HEK293T (cell line): ENCODE data around the gene TRPM2.

ENCODE experiments used
- CTCF ChIA-PET: fragments of 350-600 bp; formaldehyde crosslinking; extraction: SDS; loops from one replicate; lab custom pipeline; 2021; ENCODE audit warnings: antibody characterized with exemption, inconsistent platforms; lab: Yijun Ruan, JAX
- POLR2A ChIA-PET: fragments of 350-600 bp; formaldehyde crosslinking; extraction: SDS; loops from one replicate; lab custom pipeline; 2020; ENCODE audit warnings: antibody characterized with exemption, inconsistent platforms; lab: Yijun Ruan, JAX
- DNase-seq: peaks from one replicate; pipeline ENCODE4 v3.0.0; 2012; ENCODE audit warnings: mixed read lengths; ENCODE audit errors: extremely low spot score
- ARNT ChIP-seq: fragments of 450-650 bp; IDR thresholded peaks from 2 replicates; pipeline ENCODE4 v1.6.1; 2017; ENCODE audit warnings: mild to moderate bottlenecking
- BHLHE40 ChIP-seq: fragments of 450-650 bp; IDR thresholded peaks from 2 replicates; pipeline ENCODE4 v1.6.1; 2016; ENCODE audit warnings: mild to moderate bottlenecking, moderate library complexity, borderline replicate concordance
- CTBP1 ChIP-seq: fragments of 450-650 bp; IDR thresholded peaks from 2 replicates; pipeline ENCODE4 v1.6.1; 2016; ENCODE audit warnings: borderline replicate concordance
- ELF4 ChIP-seq: fragments of 450-650 bp; IDR thresholded peaks from 2 replicates; pipeline ENCODE4 v1.6.1; 2017; ENCODE audit warnings: antibody characterized with exemption
- FOXA1 ChIP-seq: fragments of 450-650 bp; IDR thresholded peaks from 2 replicates; pipeline ENCODE4 v1.6.1; 2016; ENCODE audit warnings: mild to moderate bottlenecking
- FOXK2 ChIP-seq: fragments of 450-650 bp; IDR thresholded peaks from 2 replicates; pipeline ENCODE4 v1.6.1; 2016; ENCODE audit warnings: mild to moderate bottlenecking
- FOXM1 ChIP-seq: fragments of 450-650 bp; IDR thresholded peaks from 2 replicates; pipeline ENCODE4 v1.6.1; 2017; ENCODE audit warnings: mild to moderate bottlenecking, borderline replicate concordance
- HDGF ChIP-seq: fragments of 450-650 bp; IDR thresholded peaks from 2 replicates; pipeline ENCODE4 v1.6.1; 2017; ENCODE audit warnings: antibody characterized with exemption, borderline replicate concordance
- L3MBTL2 ChIP-seq: fragments of 450-650 bp; conservative IDR thresholded peaks from 2 replicates; pipeline ENCODE4 v1.6.1; 2016; ENCODE audit warnings: mild to moderate bottlenecking
- LEF1 ChIP-seq: fragments of 450-650 bp; IDR thresholded peaks from 2 replicates; pipeline ENCODE4 v1.6.1; 2017; ENCODE audit warnings: mild to moderate bottlenecking, borderline replicate concordance
- NFRKB ChIP-seq: fragments of 450-650 bp; IDR thresholded peaks from 2 replicates; pipeline ENCODE4 v1.6.1; 2016; ENCODE audit warnings: mild to moderate bottlenecking, moderate library complexity
- SP1 ChIP-seq: fragments of 450-650 bp; IDR thresholded peaks from 2 replicates; pipeline ENCODE4 v1.6.1; 2017
- SUZ12 ChIP-seq: fragments of 450-650 bp; IDR thresholded peaks from 2 replicates; pipeline ENCODE4 v1.6.1; 2016; ENCODE audit warnings: mild to moderate bottlenecking
- TARDBP ChIP-seq: fragments of 450-650 bp; IDR thresholded peaks from 2 replicates; pipeline ENCODE4 v1.6.1; 2016
- ZNF384 ChIP-seq: fragments of 450-650 bp; IDR thresholded peaks from 2 replicates; pipeline ENCODE4 v1.6.1; 2016
- TF ChIP-seq, protein P1 (sequence below): fragments of 450-650 bp; IDR thresholded peaks from 2 replicates; pipeline ENCODE4 v1.6.1; 2016

The TRPM2 gene

DNA sequence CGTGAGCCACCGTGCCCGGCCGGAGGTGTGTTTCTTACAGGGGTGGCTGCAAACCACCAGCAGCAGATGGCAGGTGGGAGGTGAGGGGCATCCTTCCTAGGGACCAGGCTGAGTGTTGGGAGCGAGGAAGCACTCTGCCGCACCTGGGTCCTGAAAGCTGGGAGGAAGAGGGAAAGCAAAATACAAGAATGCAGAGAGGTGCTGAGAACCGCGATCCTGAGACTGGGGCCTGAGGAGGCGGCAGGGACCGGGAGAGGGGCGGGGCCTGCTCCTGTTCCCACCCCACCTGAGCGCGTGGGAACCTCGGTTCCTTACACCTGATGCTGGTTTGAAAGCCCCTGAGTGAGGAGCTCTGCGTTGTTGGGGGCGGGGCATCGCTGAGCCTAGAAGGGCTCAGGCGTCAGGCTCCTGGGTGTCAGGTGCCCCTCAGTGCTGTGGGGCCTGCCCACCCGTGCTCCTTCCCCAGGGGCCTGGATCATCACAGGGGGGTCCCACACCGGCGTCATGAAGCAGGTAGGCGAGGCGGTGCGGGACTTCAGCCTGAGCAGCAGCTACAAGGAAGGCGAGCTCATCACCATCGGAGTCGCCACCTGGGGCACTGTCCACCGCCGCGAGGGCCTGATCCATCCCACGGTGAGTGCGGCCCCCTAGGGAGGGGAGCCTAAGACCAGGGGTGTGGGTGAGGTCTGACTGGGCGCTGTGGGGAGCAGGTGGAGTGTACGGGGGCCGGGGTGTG lies 15.5 kb downstream of the TRPM2 start:
- ChIA-PET POLR2A (no interaction called here), CTCF (no interaction called here)
- DNase-seq = no peak
- TF ChIP-seq ARNT (no peak), L3MBTL2 (no peak), SP1 (no peak), CTBP1 (no peak), ZNF384 (no peak), ELF4 (no peak), NFRKB (no peak), FOXM1 (no peak), SUZ12 (no peak), BHLHE40 (no peak), HDGF (no peak)

DNA sequence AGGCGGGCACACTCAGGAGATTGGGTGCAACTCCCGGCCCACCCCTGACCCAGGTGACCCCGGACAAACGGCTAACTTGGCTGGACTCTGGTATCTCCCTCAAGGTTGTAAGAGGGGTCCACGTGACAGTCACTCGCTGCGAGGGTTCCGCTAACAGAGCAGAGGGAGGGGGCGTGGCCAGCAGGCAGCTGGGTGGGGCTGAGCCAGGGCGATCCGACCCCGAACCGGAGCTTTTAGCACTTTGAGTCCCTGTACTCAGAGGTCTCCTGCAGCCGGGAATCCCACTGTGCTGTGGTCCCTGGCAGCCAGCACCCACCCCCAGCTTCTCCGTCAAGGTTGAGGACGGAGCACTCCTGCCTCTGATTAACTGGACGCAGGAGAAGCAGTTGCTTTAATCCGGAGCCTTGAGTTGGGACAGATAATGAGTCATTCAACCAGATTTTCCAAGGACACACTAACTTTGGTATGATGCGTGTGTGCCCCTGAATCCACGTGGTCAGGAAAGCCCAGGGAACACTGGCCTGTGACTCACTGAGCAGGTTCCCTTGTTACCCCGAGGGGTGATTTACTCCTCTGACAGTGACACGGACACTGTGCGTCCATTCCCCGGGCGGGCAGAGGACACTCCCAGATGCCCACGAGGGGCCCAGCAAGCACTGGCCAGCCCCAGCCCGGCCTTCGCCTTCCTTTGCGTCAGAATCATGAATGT lies 16.8 kb downstream of the TRPM2 start:
- DNase-seq = peak; percentile 70
- TF ChIP-seq TARDBP = no peak
- TF ChIP-seq, protein P1, sequence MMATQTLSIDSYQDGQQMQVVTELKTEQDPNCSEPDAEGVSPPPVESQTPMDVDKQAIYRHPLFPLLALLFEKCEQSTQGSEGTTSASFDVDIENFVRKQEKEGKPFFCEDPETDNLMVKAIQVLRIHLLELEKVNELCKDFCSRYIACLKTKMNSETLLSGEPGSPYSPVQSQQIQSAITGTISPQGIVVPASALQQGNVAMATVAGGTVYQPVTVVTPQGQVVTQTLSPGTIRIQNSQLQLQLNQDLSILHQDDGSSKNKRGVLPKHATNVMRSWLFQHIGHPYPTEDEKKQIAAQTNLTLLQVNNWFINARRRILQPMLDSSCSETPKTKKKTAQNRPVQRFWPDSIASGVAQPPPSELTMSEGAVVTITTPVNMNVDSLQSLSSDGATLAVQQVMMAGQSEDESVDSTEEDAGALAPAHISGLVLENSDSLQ = no peak
- TF ChIP-seq CTBP1 = no peak
- no peak for TF ChIP-seq ARNT
- no peak for TF ChIP-seq NFRKB
- TF ChIP-seq SP1 = no peak
- TF ChIP-seq LEF1 = no peak
- TF ChIP-seq SUZ12 = no peak
- no peak for TF ChIP-seq FOXA1
- TF ChIP-seq ELF4 = no peak
- no peak for TF ChIP-seq ZNF384
- no peak for TF ChIP-seq FOXM1
- no peak for TF ChIP-seq L3MBTL2
- no peak for TF ChIP-seq BHLHE40
- CTCF ChIA-PET = no interaction called here
- POLR2A ChIA-PET = interaction anchor here (1.0 kb wide), 1 partner anchor 32 kb away, joined by 6 read pairs; no protein-coding TSS in a partner anchor

DNA sequence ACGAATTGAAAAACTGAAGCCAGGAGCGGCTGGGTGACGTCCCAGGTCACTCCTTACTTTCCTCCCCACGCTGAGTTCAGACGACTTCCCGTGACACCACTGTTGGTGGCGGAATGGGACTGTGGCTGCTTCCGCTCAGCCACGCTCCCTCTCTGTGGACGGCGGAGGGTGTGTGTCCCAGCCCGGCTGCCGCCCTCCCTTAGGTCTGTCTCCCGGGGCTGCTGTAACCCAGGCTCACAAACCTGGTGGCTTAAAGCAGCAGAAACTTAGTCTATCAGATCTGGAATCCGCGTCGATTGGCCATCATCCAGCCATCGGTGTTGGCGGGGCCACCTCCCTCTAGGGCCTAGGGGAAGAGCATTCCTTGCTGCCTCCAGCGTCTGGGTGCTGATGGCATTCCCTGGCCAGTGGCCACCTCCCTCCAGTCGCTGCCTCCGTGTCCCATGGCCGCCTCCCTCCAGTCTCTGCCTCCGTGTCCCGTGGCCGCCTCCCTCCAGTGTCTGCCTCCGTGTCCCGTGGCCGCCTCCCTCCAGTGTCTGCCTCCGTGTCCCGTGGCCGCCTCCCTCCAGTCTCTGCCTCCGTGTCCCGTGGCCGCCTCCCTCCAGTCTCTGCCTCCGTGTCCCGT lies 17.5 kb downstream of the TRPM2 start:
- no peak for TF ChIP-seq ARNT
- no peak for TF ChIP-seq ELF4
- no peak for TF ChIP-seq NFRKB
- TF ChIP-seq FOXA1 = no peak
- no peak for TF ChIP-seq FOXK2
- TF ChIP-seq ZNF384 = no peak
- no peak for TF ChIP-seq BHLHE40
- TF ChIP-seq CTBP1 = no peak
- TF ChIP-seq FOXM1 = no peak
- no peak for TF ChIP-seq HDGF
- no peak for TF ChIP-seq SUZ12
- no peak for TF ChIP-seq L3MBTL2
- TF ChIP-seq, protein P1 = no peak
- TF ChIP-seq TARDBP = no peak
- no peak for TF ChIP-seq SP1
- TF ChIP-seq LEF1 = no peak
- DNase-seq = no peak
- CTCF ChIA-PET = no interaction called here
- POLR2A ChIA-PET = no interaction called here

DNA sequence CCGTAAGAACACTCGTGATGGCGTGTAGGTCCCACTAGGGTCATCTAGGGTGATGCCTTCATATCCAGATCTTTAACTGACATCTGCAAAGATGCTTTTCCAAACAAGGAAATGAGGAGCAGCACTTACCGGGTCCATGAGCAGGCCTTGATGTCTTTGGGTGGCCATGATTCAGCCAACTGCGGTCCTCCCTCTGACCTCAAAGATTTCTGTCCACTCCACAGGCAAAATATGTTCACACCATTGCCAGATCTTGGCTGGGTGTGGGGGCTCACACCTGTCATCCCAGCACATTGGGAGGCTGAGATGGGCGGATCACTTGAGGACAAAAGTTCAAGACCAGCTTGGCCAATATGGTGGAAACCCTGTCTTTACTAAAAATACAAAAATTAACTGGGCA lies 18.2 kb downstream of the TRPM2 start:
- CTCF ChIA-PET = no interaction called here
- no peak for TF ChIP-seq FOXK2
- TF ChIP-seq CTBP1 = no peak
- POLR2A ChIA-PET = no interaction called here
- DNase-seq = no peak

DNA sequence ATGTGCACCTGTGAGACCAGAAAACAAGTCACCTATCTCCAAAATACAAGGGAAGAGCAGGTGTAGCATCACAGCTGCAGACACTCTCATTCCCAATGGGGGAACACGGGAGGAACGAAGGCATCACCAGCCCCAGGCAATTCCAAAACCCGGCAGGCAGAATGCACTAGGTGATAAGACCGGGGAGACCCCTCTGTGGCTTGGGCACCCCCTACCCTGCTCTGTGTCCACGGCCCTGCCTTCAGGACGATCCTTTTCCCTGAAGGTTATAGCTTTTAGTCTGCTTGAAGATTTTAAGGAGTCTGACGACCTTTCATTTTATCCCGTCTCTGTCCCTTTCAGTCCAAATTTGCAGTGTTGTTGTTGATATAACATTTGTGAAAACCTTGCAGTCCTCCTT lies 19.2 kb downstream of the TRPM2 start:
- CTCF ChIA-PET = no interaction called here
- DNase-seq = no peak
- POLR2A ChIA-PET = no interaction called here
- no peak for TF ChIP-seq SP1
- no peak for TF ChIP-seq FOXA1
- no peak for TF ChIP-seq FOXM1
- no peak for TF ChIP-seq HDGF
- no peak for TF ChIP-seq NFRKB
- TF ChIP-seq L3MBTL2 = no peak
- no peak for TF ChIP-seq ELF4
- TF ChIP-seq TARDBP = no peak
- TF ChIP-seq BHLHE40 = no peak
- TF ChIP-seq LEF1 = no peak
- TF ChIP-seq ARNT = no peak
- no peak for TF ChIP-seq SUZ12
- TF ChIP-seq CTBP1 = no peak
- TF ChIP-seq ZNF384 = no peak
- no peak for TF ChIP-seq FOXK2
- TF ChIP-seq, protein P1 = no peak
